Peyer's patch (tissue), 4 donors: ENCODE results near the gene PGS1.

Experiments used
- CTCF ChIP-seq, 6 experiments: fragments of 450-650 bp in 4 of 6; fragments of 200-600 bp in 2 of 6; sonication (generic) in 1 of 6; IDR thresholded peaks; one replicate each; pipeline ENCODE4 v1.5.1; 2017 to 2019; ENCODE audit warnings: antibody characterized with exemption in 6 of 6, mild to moderate bottlenecking in 3 of 6, moderate library complexity in 1 of 6
- POLR2A ChIP-seq, 2 donors: fragments of 450-650 bp; IDR thresholded peaks; one replicate each; pipeline ENCODE4 v1.5.1; 2017; ENCODE audit warnings: antibody characterized with exemption in 2 of 2, mild to moderate bottlenecking in 2 of 2, moderate library complexity in 2 of 2

- TF ChIP-seq CTCF (IDR thresholded peaks at IDR 0.05): no peak
- TF ChIP-seq POLR2A (IDR thresholded peaks at IDR 0.05): no peak
Observed at GRCh38 chr17:78451753-78452152, 73.3 kb downstream of the PGS1 start.
